ENCODE results near the gene CDC5L.

- no peak for TF ChIP-seq CTCF (conservative IDR thresholded peaks at IDR 0.05 in 1 of 2, IDR thresholded peaks at IDR 0.05 in 1 of 2; ENCODE audit: extremely low read depth in 1 of 2, insufficient read depth in 1 of 2, low read depth in 1 of 2, low read length in 2 of 2)
- no peak for TF ChIP-seq EZH2 (IDR thresholded peaks at IDR 0.05; ENCODE audit: borderline replicate concordance, low read length)
Observed at GRCh38 chr6:44499609-44500008, 112.1 kb downstream of the CDC5L start.

Data from mammary epithelial cell (primary cell).